ENCODE measurements around the gene TTC39C. TPM values are rescaled to one million over a fixed set of nuclear protein-coding genes. Genes with fewer than 3 reads are reported as not detected.

TTC39C gene
- total and polyA plus RNA-seq, 3 experiments from 2014 or later: 57.4 to 80.2 (median 59.5) TPM

GRCh38 chr18:24094561-24094960 is 80.0 kb downstream of the TTC39C start:
- H3K9me3 ChIP-seq (ENCODE audit: low read length): no peaks in the 10 kb centered on the region
- peaks cover 14% of the 10 kb centered on the region for H3K4me1 ChIP-seq (ENCODE audit: insufficient read depth, low read length)
- no peak overlapping the region for H3K4me3 ChIP-seq (ENCODE audit: low read length)
- H3K4me1 Mint-ChIP-seq: peaks cover 27 to 52% (median 47%) of the 10 kb centered on the region in 3 donors
- peak overlapping the region in 1 of 7 donors; percentile 3 for H3K4me3 Mint-ChIP-seq
- H3K27me3 ChIP-seq (ENCODE audit: insufficient read depth, low read length, poor library complexity, severe bottlenecking): no peaks in the 10 kb centered on the region
- peaks cover 0 to 4% (median 0%) of the 10 kb centered on the region in 5 donors for H3K9me3 Mint-ChIP-seq
- POLR2A ChIA-PET: interaction anchor here (1.1 kb wide), 1 partner anchor 101 kb away, joined by 3 read pairs; no protein-coding TSS in a partner anchor
- CTCF ChIA-PET: interaction anchor here (0.6 kb wide), 1 partner anchor 127 kb away, joined by 3 read pairs; no protein-coding TSS in a partner anchor
- H3K27ac ChIP-seq (ENCODE audit: low read depth, low read length): no peak overlapping the region
- no peaks in the 10 kb centered on the region for H3K27me3 Mint-ChIP-seq
- peaks cover 29% of the 10 kb centered on the region for H3K36me3 ChIP-seq (ENCODE audit: insufficient read depth, low read length)
- H3K36me3 Mint-ChIP-seq: peaks cover 24 to 72% (median 28%) of the 10 kb centered on the region in 3 donors
- no peak for DNase-seq
- peak overlapping the region in 4 of 8 donors; percentile 15 to 87 (median 54) for H3K27ac Mint-ChIP-seq

GRCh38 chr18:24095976-24096375 is 81.4 kb downstream of the TTC39C start:
- Histone ChIP-seq H3K4me3 (ENCODE audit: low read length) (no peak overlapping the region), H3K27me3 (ENCODE audit: insufficient read depth, low read length, poor library complexity, severe bottlenecking) (no peaks in the 10 kb centered on the region), H3K27ac (ENCODE audit: low read depth, low read length) (no peak overlapping the region), H3K4me1 (ENCODE audit: insufficient read depth, low read length) (peaks cover 14% of the 10 kb centered on the region), H3K9me3 (ENCODE audit: low read length) (no peaks in the 10 kb centered on the region), H3K36me3 (ENCODE audit: insufficient read depth, low read length) (peaks cover 31% of the 10 kb centered on the region)
- Mint-ChIP-seq H3K4me3 (no peak overlapping the region), H3K27me3 (no peaks in the 10 kb centered on the region), H3K4me1 (peaks cover 29 to 56% (median 51%) of the 10 kb centered on the region in 3 donors), H3K9me3 (peaks cover 0 to 4% (median 0%) of the 10 kb centered on the region in 5 donors), H3K36me3 (peaks cover 24 to 72% (median 29%) of the 10 kb centered on the region in 3 donors), H3K27ac (peak overlapping the region in 2 of 8 donors; percentile 43 to 74)
- DNase-seq: no peak
- ChIA-PET POLR2A (interaction anchor here (0.9 kb wide), 1 partner anchor 22 kb away, joined by 3 read pairs; no protein-coding TSS in a partner anchor), CTCF (no interaction called here)

GRCh38 chr18:24103320-24104021 is 88.9 kb downstream of the TTC39C start:
- Mint-ChIP-seq H3K9me3 (no peaks in the 10 kb centered on the region), H3K36me3 (peaks cover 5 to 77% (median 24%) of the 10 kb centered on the region in 3 donors), H3K4me1 (peaks cover 35 to 63% (median 62%) of the 10 kb centered on the region in 3 donors), H3K27ac (peak overlapping the region in 3 of 8 donors; percentile 59 to 75 (median 62)), H3K4me3 (no peak overlapping the region), H3K27me3 (no peaks in the 10 kb centered on the region)
- CTCF ChIA-PET: interaction anchor here (0.6 kb wide), 1 partner anchor 43 kb away, joined by 3 read pairs; no protein-coding TSS in a partner anchor
- H3K9me3 ChIP-seq (ENCODE audit: low read length): no peaks in the 10 kb centered on the region
- no peak for DNase-seq
- peaks cover 5% of the 10 kb centered on the region for H3K36me3 ChIP-seq (ENCODE audit: insufficient read depth, low read length)
- H3K4me1 ChIP-seq (ENCODE audit: insufficient read depth, low read length): no peaks in the 10 kb centered on the region
- H3K27me3 ChIP-seq (ENCODE audit: insufficient read depth, low read length, poor library complexity, severe bottlenecking): no peaks in the 10 kb centered on the region
- no peak overlapping the region for H3K27ac ChIP-seq (ENCODE audit: low read depth, low read length)
- no peak overlapping the region for H3K4me3 ChIP-seq (ENCODE audit: low read length)
- POLR2A ChIA-PET: no interaction called here

- H3K4me3 ChIP-seq (ENCODE audit: low read length): no peak overlapping the region
- Mint-ChIP-seq H3K4me1 (peaks cover 35 to 65% (median 60%) of the 10 kb centered on the region in 3 donors), H3K9me3 (no peaks in the 10 kb centered on the region), H3K36me3 (peaks cover 5 to 75% (median 23%) of the 10 kb centered on the region in 3 donors), H3K27ac (peak overlapping the region in 5 of 8 donors; percentile 20 to 80 (median 58)), H3K4me3 (no peak overlapping the region), H3K27me3 (no peaks in the 10 kb centered on the region)
- no peaks in the 10 kb centered on the region for H3K4me1 ChIP-seq (ENCODE audit: insufficient read depth, low read length)
- H3K9me3 ChIP-seq (ENCODE audit: low read length): no peaks in the 10 kb centered on the region
- CTCF ChIA-PET: interaction anchor here (1.1 kb wide), 1 partner anchor 14 kb away, joined by 3 read pairs; no protein-coding TSS in a partner anchor
- POLR2A ChIA-PET: no interaction called here
- H3K36me3 ChIP-seq (ENCODE audit: insufficient read depth, low read length): peaks cover 5% of the 10 kb centered on the region
- no peak overlapping the region for H3K27ac ChIP-seq (ENCODE audit: low read depth, low read length)
- no peak for DNase-seq
- H3K27me3 ChIP-seq (ENCODE audit: insufficient read depth, low read length, poor library complexity, severe bottlenecking): no peaks in the 10 kb centered on the region
These were observed 89.9 kb downstream of the TTC39C start for GRCh38 chr18:24104486-24104885.

- Histone ChIP-seq H3K27me3 (ENCODE audit: insufficient read depth, low read length, poor library complexity, severe bottlenecking) (no peaks in the 10 kb centered on the region), H3K9me3 (ENCODE audit: low read length) (no peaks in the 10 kb centered on the region), H3K4me3 (ENCODE audit: low read length) (no peak overlapping the region), H3K27ac (ENCODE audit: low read depth, low read length) (no peak overlapping the region), H3K4me1 (ENCODE audit: insufficient read depth, low read length) (no peaks in the 10 kb centered on the region), H3K36me3 (ENCODE audit: insufficient read depth, low read length) (peaks cover 14% of the 10 kb centered on the region)
- H3K27ac Mint-ChIP-seq: peak overlapping the region in 1 of 8 donors; percentile 41
- CTCF ChIA-PET: no interaction called here
- POLR2A ChIA-PET: interaction anchor here (0.7 kb wide), 1 partner anchor 88 kb away, joined by 4 read pairs; no protein-coding TSS in a partner anchor
- H3K9me3 Mint-ChIP-seq: no peaks in the 10 kb centered on the region
- peaks cover 29 to 57% (median 56%) of the 10 kb centered on the region in 3 donors for H3K4me1 Mint-ChIP-seq
- no peaks in the 10 kb centered on the region for H3K27me3 Mint-ChIP-seq
- H3K36me3 Mint-ChIP-seq: peaks cover 0 to 68% (median 15%) of the 10 kb centered on the region in 3 donors
- DNase-seq: no peak
- H3K4me3 Mint-ChIP-seq: no peak overlapping the region
These were observed 94.1 kb downstream of the TTC39C start for GRCh38 chr18:24108641-24109040.

DNA sequence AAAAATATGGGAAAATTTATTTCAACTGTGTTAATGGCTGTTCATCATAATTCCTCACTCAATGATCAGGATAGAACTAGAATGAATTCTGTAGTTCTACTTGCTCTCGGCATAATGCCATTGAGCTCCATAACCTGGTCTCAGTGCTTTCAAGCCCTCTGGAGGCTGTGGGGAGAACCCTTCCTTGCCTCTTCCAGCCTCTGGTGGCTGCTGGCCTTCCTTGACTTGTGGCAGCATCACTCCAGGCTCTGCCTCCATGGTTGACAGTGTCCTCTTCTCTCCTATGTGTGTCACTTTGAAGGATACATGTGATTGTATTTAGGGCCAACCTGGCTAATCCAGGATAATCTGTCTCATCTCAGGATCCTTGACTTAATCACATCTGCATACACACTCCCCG is 97.4 kb downstream of the TTC39C start:
- no peak for DNase-seq
- H3K36me3 ChIP-seq (ENCODE audit: insufficient read depth, low read length): peaks cover 38% of the 10 kb centered on the region
- CTCF ChIA-PET: interaction anchor here (1.1 to 1.6 kb wide), 3 partner anchors 11 to 193 kb away, joined by 3 to 5 read pairs (median 3); no protein-coding TSS in a partner anchor

GRCh38 chr18:24112464-24112863 is 97.9 kb downstream of the TTC39C start:
- H3K4me1 ChIP-seq (ENCODE audit: insufficient read depth, low read length): peaks cover 14% of the 10 kb centered on the region
- POLR2A ChIA-PET: interaction anchor here (1.0 kb wide), 1 partner anchor 26 kb away, joined by 3 read pairs; the partner anchor contains the start of gene CABYR
- Mint-ChIP-seq H3K9me3 (no peaks in the 10 kb centered on the region), H3K36me3 (peaks cover 0 to 73% (median 19%) of the 10 kb centered on the region in 3 donors), H3K27ac (peak overlapping the region in 7 of 8 donors; percentile 17 to 77 (median 64)), H3K4me3 (no peak overlapping the region), H3K4me1 (peaks cover 34 to 48% (median 47%) of the 10 kb centered on the region in 3 donors), H3K27me3 (no peaks in the 10 kb centered on the region)
- H3K27me3 ChIP-seq (ENCODE audit: insufficient read depth, low read length, poor library complexity, severe bottlenecking): no peaks in the 10 kb centered on the region
- no peak overlapping the region for H3K4me3 ChIP-seq (ENCODE audit: low read length)
- no peaks in the 10 kb centered on the region for H3K9me3 ChIP-seq (ENCODE audit: low read length)
- no peak for DNase-seq
- no peak overlapping the region for H3K27ac ChIP-seq (ENCODE audit: low read depth, low read length)
- peaks cover 38% of the 10 kb centered on the region for H3K36me3 ChIP-seq (ENCODE audit: insufficient read depth, low read length)
- CTCF ChIA-PET: interaction anchor here (1.1 to 1.6 kb wide), 3 partner anchors 12 to 194 kb away, joined by 3 to 5 read pairs (median 3); no protein-coding TSS in a partner anchor

More for the DNA sequence above, 97.4 kb downstream of the TTC39C start:
- Mint-ChIP-seq H3K27me3 (no peaks in the 10 kb centered on the region), H3K27ac (peak overlapping the region in 5 of 8 donors; percentile 28 to 77 (median 64)), H3K36me3 (peaks cover 0 to 74% (median 22%) of the 10 kb centered on the region in 3 donors), H3K4me1 (peaks cover 36 to 54% (median 53%) of the 10 kb centered on the region in 3 donors), H3K4me3 (no peak overlapping the region), H3K9me3 (no peaks in the 10 kb centered on the region)
- peaks cover 14% of the 10 kb centered on the region for H3K4me1 ChIP-seq (ENCODE audit: insufficient read depth, low read length)
- no peak overlapping the region for H3K27ac ChIP-seq (ENCODE audit: low read depth, low read length)
- no peak overlapping the region for H3K4me3 ChIP-seq (ENCODE audit: low read length)
- H3K27me3 ChIP-seq (ENCODE audit: insufficient read depth, low read length, poor library complexity, severe bottlenecking): no peaks in the 10 kb centered on the region
- POLR2A ChIA-PET: interaction anchor here (1.0 kb wide), 1 partner anchor 26 kb away, joined by 3 read pairs; the partner anchor contains the start of gene CABYR
- H3K9me3 ChIP-seq (ENCODE audit: low read length): no peaks in the 10 kb centered on the region
